Body of pancreas (tissue), 4 donors: ENCODE data around the gene LPP.

Experiments
- POLR2A ChIP-seq, 3 donors: fragments of 450-650 bp; IDR thresholded peaks; one replicate each; pipeline ENCODE4 v1.6.1; 2016; ENCODE audit warnings: antibody characterized with exemption in 3 of 3, mild to moderate bottlenecking in 2 of 3
- TF ChIP-seq, protein P1 (sequence below), 7 experiments: fragments of 450-650 bp in 4 of 7; fragments of 200-600 bp in 3 of 7; sonication (generic) in 3 of 7; IDR thresholded peaks; one replicate each; pipeline ENCODE4 v1.5.1; 2016 to 2019; ENCODE audit warnings: antibody characterized with exemption in 7 of 7

DNA sequence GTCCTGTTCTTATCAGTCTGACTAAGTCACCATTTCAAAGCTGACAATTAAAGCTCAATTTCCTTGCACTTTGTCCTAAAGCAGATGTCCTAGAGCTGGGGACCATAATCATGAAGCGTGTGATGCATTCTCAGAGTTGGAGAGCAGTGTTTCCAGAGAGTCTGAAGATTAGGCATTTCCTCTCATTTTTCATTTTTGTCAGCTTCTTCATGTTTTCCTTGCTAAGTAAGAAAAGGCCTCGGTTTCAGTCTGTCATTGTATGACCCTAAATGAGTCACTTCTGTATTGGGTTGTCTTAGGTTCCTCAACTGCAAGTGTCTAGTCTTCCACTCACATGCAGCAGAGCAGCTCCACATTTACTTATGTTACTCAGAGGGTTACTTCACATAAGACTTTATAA is 760.6 kb downstream of the LPP start:
- TF ChIP-seq, protein P1, sequence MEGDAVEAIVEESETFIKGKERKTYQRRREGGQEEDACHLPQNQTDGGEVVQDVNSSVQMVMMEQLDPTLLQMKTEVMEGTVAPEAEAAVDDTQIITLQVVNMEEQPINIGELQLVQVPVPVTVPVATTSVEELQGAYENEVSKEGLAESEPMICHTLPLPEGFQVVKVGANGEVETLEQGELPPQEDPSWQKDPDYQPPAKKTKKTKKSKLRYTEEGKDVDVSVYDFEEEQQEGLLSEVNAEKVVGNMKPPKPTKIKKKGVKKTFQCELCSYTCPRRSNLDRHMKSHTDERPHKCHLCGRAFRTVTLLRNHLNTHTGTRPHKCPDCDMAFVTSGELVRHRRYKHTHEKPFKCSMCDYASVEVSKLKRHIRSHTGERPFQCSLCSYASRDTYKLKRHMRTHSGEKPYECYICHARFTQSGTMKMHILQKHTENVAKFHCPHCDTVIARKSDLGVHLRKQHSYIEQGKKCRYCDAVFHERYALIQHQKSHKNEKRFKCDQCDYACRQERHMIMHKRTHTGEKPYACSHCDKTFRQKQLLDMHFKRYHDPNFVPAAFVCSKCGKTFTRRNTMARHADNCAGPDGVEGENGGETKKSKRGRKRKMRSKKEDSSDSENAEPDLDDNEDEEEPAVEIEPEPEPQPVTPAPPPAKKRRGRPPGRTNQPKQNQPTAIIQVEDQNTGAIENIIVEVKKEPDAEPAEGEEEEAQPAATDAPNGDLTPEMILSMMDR (IDR thresholded peaks at IDR 0.05), result no peak
- no peak for TF ChIP-seq POLR2A (IDR thresholded peaks at IDR 0.05)
